Stimulated activated CD8-positive, alpha-beta memory T cell treated with anti-CD3 and anti-CD28 coated beads, Interleukin-15, amount 100 ng/mL, for 1 hour (primary cell): ENCODE measurements around the gene SH3BGRL3.
"Not testable (repeated sequence)": the region's sequence is repeated elsewhere in the genome, so short reads cannot be mapped to it uniquely, and the experiment has no call there.

Source experiments
- DNase-seq: peaks from one replicate; pipeline ENCODE4 v3.0.0-alpha.2; 2020; ENCODE audit warnings: low read depth

The SH3BGRL3 gene

DNA sequence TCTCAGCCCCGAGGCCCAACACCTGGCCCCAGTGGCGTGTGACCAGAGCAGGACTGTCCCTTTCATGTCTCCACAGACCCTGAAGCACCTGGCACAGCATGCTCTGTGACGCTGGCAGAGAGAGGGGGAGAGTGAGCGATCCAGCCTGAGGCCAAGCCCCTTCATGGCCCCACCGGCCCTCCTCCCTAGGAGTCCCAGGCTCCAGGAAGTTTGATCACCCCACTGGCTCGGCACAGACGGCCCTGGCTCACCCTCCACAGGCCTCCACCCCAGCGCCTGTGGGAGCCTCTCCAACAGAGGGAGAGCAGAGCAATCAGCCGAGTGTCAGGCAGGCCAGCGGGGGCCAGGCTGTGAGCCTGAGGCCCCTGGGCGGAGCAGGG is 11.0 kb downstream of the SH3BGRL3 start:
- no peak for DNase-seq

- DNase-seq = no peak
Measured at GRCh38 chr1:26291433-26291832, 11.5 kb downstream of the SH3BGRL3 start.

GRCh38 chr1:26291939-26292338 is 12.1 kb downstream of the SH3BGRL3 start:
- no peak for DNase-seq

DNA sequence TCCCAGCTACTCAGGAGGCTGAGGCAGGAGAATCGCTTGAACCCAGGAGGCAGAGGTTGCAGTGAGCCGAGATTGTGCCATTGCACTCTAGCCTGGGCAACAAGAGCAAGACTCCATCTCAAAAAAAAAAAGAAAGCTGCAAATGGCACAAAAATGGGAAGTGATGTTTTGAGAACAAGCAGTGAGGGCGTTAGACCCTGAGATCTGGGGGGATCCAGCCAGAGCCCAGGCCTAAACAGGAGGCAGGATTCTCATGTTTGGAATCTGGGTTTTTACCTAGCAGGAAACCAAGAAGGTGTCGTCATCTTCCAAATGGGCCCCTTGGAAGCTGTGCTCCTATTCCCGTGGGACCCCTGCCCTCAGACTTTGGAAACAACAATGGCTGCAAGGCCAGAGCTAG is 12.8 kb downstream of the SH3BGRL3 start:
- DNase-seq = not testable (repeated sequence)

- no peak for DNase-seq
Measured at GRCh38 chr1:26293911-26294463, 14.1 kb downstream of the SH3BGRL3 start.

- no peak for DNase-seq
Measured at GRCh38 chr1:26295194-26296138, 15.6 kb downstream of the SH3BGRL3 start.

- DNase-seq = no peak
Measured at GRCh38 chr1:26296340-26297056, 16.6 kb downstream of the SH3BGRL3 start.

DNA sequence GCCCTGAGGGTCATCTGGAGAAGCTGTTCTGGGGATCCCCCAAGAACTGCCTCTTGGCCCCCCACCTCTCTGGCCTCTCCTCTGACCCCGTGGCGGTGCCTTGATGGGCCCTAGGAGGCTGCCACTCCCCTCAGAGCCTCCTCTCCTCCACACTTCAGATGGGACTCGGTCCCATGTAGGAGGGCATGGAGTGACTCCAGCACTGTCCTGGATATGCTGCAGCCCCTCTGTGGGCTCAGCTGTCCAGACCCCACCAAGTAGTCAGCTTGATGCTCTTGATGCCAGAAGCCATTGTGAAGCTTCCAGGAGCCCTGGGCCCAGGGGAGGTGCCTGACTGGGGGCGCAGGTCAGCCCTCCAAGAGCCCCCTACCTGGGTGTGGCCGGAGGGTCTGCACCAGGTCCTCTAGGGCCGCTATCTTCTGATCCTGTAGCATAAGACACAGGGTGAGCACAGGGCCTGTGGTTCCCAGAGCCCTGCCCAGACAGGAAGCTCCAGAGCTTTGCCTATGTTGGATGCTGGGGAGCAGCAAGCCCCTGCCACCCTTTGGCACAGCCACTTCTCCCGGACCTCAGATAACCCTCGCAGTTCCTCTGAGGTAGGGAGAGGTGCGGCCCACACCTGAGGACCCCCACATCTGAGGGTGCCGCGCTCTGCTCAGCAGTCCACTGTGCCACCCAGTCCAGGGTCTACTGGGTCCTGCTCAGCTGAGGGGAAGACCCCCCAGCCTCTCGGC is 17.3 kb downstream of the SH3BGRL3 start:
- no peak for DNase-seq

- DNase-seq = no peak
Measured at GRCh38 chr1:26297791-26298124, 17.9 kb downstream of the SH3BGRL3 start.

DNA sequence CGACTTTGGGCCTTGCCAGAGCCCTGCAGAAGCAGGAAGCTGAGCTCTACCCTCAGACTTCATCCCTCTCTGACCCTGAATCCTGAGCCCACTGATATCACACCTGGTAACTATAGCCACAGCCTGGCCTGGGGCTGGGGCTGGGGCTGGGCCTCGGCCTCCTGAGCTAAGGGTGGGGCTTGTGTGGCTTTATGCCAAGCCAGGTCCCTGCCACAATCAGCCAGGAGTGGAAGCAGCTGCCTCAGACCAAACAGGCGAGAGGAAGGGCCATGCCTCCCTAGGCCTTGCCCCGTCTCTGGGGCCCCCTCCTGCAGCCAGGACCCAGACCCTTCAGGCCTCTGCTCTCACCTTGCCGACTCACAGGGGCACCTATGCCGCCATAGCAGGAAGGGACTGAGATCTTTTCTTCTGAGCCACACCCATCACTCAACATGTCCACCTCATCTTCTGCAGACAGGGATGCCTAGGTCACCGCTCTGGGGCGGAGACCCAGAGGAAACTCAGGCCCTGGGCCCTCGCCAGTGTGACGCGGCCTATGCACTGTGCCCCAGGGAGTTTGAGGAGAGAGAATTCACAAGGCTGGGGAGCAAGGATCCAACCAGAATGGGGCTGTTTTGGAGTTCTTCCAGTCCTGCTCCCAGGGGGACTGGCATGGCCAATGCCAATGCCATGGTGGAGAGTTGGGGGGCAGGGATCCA is 20.8 kb downstream of the SH3BGRL3 start:
- DNase-seq = no peak

DNA sequence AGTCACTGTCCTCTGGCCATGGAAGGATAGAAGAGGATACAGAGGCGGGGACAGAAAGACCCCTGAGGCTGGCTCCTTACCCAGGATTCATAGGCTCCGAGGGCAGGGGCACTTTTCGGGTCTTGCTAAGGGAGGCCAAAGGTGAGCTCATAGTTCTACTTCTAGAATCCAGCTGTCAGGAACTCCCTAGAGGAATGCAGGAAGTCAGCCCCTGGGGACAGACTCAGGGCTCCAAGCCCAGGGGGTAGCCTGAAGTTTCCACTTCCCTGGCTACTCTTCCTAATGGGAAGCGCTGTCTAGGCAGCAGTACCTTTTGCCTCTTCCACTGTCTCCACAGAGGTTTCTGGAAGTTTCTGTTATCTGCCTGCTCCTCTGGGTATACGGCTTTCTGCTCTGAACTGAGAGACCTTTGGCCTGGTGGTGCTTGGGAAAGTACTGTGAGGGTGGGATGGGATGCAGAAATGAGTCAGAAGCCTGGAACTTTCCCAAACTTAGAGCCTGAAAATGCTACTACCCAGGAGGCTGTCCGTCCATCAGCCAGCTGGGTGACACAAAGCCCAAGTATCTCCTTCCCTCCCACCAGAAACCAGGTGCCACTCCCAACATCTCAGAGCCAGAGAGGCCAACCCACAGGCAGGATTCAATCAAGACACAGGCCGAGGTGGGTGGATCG is 23.0 kb downstream of the SH3BGRL3 start:
- DNase-seq = no peak

DNA sequence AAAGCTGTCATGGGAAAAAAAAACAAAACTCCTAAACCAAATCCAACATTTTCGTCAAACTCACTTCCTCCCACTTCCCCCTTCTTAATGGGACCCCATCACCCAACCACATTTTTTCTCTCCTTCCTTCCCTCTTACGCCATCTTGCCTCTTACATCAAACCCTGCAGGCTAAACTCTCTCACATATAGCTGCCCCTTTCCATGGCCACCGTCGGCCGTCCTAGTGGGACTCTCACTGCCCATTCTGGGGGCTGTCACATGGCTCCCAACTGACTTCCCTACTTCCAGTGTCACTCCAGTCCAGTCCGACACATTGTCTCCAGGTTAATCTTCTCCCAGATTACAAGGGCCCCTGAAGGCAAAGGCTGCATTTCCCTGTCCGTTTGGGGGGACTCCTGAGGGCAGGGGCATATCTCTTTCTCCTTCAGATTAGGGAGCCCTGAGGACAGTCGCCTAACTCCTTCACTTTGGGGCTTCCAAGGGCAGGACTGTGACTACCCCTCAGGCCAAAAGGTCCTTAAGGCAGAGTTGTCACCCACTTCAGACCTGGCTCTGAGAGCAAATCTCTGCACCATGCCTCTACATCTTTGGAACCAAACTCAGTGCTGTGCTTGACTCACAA is 25.9 kb downstream of the SH3BGRL3 start:
- no peak for DNase-seq

DNA sequence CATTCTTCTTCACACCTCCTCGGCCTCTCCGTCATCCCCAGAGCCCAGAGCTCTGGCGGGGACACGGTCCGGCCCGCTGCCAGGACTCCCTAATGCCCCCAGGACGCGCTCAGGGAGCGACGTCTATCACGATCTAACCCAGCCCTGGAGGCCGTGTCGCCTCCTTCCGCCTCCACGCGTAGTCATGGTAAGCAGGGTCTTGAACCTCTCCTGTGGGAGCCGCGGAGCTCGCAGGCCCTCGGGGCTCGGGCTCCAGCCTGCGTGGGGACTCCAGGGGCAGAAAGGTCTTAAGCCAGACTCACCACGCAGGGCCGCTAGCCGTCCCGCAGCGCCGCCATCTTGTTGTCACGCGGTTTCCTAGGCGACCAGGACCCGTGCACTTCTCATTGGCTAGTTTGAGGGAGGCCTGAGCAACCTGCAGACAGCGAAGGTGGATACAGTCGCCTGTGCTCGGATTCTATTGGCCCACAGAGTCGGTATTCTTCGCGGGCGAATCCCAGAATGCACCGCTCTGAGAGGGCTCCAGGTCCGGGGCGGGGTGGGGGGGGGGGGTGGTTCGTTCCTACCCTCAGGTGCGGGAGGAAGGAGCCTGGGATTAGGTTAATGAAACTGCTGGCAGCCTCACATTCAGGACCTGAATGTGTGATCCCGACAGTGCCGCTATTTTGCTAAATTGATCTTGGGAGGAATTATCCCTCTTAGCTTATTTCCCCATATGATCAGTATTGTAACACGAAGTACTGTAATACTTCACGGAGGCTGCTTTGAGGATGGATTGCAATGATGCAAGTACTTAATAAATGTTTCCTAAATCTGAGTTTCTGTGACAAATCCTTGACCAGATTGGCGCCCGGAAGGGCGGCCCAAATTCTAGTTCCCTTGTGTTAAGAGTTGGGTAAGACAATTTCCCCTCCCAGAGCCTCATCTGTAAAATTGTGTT is 26.7 kb downstream of the SH3BGRL3 start, which contains the start of gene UBXN11:
TSS of gene UBXN11 (minus strand) at position 347 of the 940 bp plus-strand sequence. CDS start 3,753 bp downstream, outside the sequence.
- DNase-seq = peak; percentile 81

DNA sequence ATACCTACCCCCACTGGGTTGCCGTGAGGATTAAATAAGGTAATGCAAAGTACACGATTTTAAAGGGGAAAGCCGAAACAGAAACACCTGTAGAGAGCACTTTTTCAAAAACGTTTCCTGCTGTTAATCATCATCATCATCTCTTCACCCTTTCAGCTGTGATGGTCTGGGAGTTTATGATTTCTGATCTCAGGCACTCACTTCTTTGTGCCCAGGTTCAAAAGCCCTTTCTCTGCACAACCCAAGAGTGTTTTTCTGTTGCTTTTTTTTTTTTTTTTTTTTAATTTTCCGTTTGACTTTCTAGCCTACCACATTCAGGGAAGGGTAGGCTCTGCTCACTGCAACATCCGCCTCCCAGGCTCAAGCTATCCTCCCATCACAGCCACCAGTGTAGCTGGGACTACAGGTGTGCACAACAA is 27.5 kb downstream of the SH3BGRL3 start:
- DNase-seq = no peak

DNA sequence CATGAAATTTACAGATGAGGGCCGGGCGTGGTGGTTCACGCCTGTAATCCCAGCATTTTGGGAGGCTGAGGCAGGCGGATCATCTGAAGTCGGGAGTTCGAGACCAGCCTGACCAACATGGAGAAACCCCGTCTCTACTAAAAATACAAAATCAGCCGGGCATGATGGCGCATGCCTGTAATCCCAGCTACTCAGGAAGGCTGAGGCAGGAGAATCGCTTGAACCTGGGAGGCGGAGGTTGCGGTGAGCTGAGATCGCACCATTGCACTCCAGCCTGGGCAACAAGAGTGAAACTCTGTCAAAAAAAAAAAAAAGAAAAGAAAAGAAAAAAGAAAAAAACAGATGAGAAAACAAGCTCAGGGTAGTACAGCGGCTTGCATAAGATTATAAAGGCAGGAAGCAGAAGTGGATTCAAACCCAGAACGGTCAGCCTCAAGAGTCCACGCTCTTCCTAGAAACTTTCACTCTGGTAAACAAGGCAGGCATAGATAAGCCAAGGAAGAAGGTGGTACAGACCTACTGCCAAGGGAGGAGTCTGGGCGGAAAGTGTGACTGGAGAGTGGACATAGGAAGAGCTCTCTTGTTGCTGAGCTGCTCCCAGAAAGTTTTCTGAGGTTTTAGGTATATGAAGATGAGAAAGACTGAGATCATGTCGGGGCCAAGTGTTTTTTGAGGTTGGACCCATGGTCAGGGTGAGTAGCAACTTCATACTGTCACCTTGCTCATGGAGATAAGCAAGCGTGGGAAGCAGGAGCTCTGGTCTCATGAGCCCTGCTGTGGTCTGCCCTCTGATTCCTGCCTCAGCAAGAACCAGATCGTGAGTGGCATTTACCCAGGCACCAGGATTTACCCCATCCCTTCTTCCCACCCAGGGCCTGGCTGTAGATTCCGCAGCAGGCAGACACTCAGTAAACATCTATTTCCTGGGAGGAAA is 28.3 kb downstream of the SH3BGRL3 start:
- not testable (repeated sequence) for DNase-seq

GRCh38 chr1:26314501-26314900 is 34.6 kb downstream of the SH3BGRL3 start:
- DNase-seq = no peak

DNA sequence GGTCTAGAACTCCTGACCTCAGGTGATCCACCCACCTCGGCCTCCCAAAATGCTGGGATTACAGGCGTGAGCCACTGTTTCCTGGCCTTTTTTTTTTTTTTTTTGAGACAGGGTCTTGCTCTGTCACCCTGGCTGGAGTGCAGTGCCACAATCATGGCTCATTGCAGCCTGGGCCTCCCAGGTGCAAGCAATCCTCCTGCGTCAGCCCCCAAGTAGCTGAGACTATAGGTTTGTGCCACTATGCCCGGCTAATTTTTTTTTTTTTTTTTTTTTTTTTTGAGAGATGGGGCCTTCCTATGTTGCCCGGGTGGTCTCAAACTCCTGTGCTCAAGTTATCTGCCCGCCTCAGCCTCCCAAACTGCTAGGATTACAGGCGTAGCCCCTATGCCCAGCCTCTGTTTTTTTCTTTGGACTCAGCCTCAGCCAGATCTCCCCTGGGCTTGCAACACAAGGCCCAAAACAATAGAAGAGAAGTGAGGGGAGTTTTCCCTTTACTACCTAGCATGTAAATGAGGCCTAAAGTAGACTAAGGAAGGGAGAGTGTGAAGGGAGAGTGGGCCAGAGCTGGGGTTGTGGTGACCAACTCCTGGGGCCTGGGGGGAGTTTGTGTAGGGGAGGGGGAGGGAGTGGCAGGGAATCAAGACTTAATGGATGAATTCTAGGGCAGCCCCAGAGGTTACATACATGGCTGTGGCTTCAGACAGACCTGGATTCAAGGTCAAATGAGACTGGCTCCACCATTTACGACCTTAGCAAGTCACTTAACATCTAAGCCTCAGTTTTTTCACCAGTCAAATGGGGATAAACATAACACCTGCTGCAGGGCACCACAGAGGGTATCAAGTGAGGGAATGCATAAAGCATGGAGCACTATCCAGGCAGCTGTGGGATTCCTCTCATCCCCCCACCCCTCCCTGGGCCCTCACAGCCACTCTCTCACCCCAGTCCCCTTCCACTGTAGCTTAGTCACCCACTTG is 36.3 kb downstream of the SH3BGRL3 start:
- no peak for DNase-seq
